HG02938 (cell line): ENCODE data around the gene ERICH6B.

Source experiments
- ATAC-seq: cut with Tn5 transposase; IDR thresholded peaks from one replicate; pipeline ENCODE4 v1.9.1; 2021; ENCODE audit warnings: mild to moderate bottlenecking, moderate library complexity; ENCODE audit not compliant: unreplicated experiment

The ERICH6B gene

GRCh38 chr13:45508776-45509175 is 106.8 kb downstream of the ERICH6B start:
- ATAC-seq: no peak

- ATAC-seq: no peak
These were observed 108.7 kb downstream of the ERICH6B start for GRCh38 chr13:45506811-45507210.

- no peak for ATAC-seq
These were observed 111.9 kb downstream of the ERICH6B start for GRCh38 chr13:45503658-45504057.

GRCh38 chr13:45501175-45501526 is 114.4 kb downstream of the ERICH6B start:
- no peak for ATAC-seq

- no peak for ATAC-seq
These were observed 114.9 kb downstream of the ERICH6B start for GRCh38 chr13:45500492-45501174.

GRCh38 chr13:45496942-45497341 is 118.6 kb downstream of the ERICH6B start:
- no peak for ATAC-seq

- no peak for ATAC-seq
These were observed 123.0 kb downstream of the ERICH6B start for GRCh38 chr13:45492538-45492937.
